ENCODE measurements around the gene USP31.
"Not testable (repeated sequence)": the region's sequence is repeated elsewhere in the genome, so short reads cannot be mapped to it uniquely, and the experiment has no call there.

USP31 gene

DNA sequence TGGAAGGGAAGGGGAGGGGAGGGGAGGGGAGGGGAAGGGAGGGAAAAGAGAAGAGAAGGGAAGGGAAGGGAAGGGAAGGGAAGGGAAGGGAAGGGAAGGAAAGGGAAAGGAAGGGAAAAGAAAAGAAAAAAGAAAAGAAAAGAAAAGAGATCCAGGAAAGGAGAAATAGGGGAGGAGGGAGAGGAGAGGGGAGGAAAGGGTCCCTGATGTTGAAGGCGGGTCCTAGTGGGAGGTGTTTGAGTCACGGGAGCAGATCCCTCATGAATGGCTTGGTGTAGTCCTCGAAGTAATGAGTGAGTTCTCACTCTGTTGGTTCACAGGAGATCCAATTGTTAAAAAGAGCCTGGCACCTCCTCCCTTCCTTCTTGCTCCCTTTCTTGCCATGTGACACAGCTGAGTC is 6.9 kb upstream of the USP31 start:
- DNase-seq (ENCODE audit: low read depth), result no peak

DNA sequence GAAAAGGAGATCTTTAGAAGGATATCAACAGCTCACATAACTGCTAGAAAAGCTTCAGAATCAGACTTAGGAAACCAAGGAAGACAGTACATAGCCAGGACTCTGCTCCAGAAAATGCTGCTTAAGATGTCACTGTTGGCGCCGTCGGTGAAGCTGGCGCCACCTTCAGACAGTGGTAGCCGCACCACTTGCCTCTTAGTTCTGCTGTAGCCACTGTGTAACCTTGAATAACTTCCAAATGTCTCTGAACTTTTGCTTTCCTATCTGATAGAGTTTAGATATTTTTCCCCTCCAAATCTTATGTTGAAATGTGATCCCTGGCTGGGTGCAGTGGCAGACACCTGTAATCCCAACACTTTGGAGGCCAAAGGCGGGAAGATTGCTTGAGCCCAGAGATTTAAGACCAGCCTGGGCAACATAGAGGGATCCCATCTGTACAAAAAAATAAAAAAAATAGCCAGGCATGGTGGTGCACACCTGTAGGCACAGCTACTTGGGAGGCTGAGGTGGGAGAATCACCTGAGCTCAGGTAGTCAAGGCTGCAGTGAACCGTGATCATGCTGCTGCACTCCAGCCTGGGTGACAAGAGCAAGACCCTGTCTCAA is 6.3 kb upstream of the USP31 start:
- DNase-seq (ENCODE audit: low read depth), result no peak

DNA sequence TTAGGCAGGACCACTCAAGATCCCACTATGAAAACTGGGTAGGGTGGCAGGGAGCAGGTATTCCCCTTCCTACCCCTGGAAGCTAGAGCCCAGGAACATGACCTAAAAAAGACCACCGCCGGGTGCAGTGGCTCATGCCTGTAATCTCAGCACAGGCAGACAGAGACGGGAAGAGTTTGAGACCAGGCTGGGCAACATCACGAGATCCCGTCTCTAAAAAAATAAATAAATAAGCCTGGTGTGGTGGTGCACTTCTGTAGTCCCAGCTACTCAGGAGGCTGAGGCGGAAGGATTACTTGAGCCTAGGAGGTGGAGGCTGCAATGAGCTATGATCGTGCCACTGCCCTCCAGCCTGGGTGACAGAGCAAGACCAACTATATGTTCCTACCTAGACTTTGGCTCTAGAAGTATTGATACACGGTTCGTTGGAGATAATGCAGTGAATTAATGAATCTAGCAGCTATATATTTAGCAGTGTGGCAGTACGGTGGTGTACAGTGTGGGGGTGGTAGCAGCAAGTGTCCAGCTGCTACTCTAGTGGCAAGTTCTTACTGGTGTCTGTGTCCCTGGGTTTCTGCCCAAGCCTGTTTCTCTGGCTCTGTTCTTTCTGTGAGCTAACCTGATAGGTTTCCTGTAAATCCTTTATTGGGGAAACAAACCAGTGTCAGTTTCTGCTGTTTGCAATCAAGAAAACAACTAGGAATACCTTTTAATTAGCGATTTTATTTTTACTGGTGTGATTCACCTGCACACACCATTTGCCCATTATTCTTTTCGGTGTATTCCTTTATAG is 3.3 kb upstream of the USP31 start:
- DNase-seq (ENCODE audit: low read depth), result no peak

DNA sequence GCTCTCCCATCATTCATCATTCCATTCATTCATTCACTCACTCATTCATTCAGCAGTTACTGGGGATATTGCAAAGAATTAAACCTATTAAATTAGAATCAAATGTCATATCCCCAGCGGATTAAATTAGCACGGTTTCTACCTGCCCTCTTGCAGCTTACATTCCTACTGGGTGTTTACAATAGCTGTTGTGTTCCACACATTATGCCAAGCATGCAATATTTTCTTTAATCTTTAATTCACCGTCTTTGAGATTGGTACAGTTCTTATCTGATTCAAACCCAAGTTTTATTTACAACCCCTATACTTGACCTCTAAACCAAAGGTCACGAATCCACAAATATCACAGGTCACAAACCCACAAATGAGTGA is 727 bp upstream of the USP31 start:
- no peak for DNase-seq (ENCODE audit: low read depth)

DNA sequence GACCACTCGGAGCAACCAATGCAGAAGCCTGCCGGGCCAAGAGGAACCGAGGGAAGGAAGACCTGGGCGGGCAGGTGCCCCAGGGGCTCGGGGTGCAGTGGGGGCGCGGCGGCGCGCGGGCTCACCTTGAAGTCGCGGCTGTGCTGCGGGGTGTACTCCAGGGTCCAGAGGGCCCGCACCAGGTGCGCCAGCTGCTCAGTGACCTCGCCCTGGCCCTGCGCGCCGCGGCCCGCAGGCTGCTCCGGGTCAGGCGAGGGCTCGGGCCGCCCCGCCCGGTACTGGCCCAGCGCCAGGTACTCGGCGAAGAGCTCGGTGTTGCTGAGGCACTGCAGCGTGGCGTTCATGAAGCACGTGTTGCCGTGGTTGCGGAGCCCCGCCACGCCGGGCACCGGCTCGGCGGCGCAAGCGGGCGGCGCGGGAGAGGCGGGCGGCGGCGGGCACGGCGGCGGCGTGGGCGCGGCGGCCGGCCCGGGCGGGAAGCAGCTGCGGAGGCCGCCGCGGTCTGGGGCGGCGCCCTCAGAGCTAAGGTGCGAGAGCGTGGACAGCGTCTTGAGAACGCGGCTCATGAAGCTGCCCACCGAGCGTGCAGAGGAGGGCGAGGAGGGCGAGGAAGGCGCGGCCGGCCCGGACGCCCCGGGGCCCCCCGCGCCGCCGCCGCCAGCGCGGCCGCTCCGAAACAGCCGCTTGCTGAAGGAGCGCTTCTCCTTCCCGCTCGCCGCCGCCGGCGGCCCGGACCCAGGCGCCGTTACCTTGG is 562 bp downstream of the USP31 start:
- DNase-seq (ENCODE audit: low read depth), result peak; percentile 44

DNA sequence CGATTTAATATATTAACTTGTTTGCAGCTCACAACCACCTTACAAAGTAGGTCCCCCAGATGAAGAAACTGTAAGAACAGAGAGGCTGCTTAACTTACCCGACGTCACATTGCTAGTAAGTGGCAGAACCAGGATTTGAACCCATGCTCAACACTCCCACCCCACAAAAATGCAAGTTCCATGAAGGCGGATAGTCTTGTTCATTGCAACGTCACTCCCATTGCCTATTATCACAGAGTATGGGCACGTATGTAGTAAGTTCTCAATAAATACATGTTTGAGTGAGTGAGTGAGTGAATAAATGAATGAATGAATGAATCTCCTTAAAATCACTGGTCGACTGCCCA is 1.1 kb downstream of the USP31 start:
- DNase-seq (ENCODE audit: low read depth), result no peak

DNA sequence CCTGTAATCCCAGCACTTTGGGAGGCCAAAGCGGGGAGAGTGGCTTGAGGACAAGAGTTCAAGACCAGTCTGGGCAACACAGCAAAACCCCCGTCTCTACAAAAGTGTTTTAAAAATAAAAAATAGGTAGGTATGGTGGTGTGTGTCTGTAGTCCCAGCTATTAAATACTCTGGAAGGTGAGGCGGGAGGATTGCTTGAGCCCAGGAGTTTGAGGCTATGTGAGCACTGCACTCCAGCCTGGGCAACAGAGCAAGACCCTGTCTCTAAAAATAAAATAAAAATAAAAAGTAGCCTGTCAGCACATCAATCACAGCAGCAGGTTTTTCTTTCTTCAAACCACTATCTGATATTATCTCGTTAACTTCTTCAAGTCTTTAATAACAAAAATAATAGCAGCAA is 1.6 kb downstream of the USP31 start:
- no peak for DNase-seq (ENCODE audit: low read depth)

DNA sequence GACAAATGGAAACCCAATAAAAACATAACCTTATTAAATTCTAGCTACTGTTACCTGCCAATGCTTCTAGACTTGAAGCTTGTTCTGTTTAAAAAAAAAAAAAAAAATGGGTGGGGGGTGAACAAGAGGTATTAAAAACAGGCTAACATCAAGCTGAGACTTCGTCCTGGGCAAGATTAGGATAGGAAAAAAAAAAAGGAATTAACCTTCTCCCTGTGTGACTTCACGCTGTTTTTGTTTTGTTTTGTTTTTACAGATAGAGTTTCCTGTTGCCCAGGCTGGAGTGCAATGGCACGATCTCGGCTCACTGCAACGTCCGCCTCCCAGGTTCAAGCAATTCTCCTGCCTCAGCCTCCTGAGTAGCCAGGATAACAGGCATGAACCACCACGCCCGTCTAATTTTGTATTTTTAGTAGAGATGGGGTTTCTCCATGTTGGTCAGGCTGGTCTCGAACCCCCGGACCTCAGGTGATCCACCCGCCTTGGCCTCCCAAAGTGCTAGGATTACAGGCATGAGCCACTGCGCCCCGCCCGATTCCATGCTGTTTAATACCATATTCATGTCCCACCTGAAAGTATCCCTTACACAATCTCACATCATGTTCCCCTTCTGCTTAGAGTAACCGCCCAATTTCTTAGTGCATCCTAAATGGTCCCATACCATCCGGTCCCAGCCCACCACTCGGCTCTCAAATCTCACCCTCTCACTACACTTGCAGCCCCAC is 2.2 kb downstream of the USP31 start:
- DNase-seq (ENCODE audit: low read depth), result no peak

DNA sequence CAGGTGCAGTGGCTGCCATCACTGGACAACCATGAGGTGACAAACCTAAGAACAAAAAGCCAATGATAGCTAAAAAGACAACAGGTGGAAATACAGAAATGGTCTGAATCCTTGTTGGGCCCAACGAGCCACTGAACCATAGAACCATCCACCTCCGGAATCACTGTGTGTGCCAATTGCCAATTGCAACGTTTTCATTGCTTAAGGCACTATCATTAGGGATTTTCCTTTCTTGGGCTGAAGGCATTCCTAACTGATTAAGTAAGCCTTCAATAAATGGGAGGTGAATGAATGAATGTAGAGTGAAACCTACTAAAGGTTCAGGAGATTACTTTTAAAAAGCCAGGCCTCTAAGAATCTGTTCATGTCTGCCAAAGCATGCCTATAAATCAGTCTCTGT is 3.6 kb downstream of the USP31 start:
- DNase-seq (ENCODE audit: low read depth), result no peak

DNA sequence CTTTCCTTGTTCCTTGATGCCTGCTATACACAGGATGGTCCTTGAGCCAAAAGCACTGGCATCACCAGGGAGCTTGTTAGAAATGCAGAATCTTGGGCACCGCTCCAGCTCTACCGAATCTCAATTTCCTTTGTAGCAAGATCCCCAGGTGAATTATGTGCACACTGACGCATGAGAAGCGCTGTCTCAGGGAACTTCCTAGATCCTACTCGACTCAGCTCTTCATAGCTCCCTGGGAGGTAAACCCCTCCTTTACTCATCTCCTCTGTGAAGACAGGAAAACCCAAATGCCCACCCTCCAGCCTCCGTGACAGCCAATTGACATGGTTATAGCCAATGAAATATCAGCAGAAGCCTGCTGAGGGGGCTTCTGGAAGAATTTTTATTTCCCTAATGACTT is 4.1 kb downstream of the USP31 start:
- no peak for DNase-seq (ENCODE audit: low read depth)

DNA sequence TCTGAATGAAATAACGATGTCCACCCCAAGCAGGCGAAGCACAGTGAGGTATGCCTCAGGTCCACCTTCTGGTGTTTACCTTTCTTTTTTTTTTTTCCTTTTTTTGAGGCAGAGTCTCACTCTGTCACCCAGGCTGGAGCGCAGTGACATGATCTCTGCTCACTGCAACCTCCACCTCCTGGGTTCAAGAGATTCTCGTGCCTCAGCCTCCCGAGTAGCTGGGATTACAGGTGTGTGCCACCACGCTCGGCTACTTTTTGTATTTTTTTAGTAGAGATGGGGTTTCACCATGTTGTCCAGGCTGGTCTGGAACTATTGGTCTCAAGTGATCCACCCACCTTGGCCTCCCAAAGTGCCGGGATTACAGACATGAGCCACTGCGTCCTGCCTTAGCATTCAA is 4.9 kb downstream of the USP31 start:
- DNase-seq (ENCODE audit: low read depth), result not testable (repeated sequence)

DNA sequence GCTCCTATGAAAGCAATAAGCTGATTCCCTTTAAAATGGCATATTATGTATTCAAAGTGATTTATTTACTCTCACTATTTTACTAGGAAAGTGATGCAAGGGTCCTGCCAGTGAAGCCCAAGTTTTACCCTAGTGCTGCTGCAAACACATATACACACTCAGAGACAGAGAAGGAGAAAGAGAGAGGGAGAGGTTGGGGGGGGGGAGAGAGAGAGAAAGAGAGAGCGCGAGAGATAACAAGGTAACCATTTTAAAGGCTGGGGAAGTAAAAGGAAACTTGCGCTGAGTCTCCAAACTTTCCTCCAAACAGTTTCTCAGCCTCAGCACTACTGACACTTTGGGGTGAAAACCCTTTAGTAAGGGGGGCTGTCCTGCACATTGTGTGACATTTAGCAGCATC is 5.9 kb downstream of the USP31 start:
- no peak for DNase-seq (ENCODE audit: low read depth)

DNA sequence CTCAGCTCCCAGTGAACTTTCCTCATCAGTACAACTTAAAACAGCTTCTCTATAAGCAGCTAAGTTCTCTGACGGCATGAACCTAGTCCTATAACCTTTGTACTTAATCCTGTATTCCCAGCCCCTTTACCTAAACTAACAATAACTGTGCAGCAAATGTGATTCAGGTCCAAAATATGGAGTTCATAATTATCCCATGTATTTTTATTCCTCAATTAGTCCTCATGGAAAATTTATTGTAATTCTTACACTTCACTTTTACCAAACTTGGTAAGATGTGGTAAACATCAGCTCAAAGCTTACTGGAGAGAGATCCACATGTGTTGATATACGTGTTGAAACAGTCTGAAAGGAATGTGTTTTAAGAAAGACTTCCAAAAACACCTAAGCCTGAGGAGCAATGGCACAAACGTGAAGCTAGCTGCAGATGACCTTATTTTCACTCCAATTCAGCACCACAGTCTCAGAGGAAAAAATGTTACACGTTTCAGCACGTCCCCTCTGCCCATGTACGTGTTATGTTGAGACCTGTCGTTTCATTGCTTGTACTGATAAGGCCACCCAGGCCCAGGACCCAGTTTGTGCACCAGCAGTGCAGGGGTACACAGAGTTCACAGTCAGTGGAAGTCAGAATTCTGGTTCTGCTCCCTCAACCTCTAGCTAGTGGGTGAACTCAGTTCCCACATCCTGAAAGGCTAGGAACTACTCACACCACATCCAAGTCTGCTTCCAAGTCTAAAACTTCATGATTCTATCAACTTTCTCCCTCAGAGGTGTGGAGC is 7.1 kb downstream of the USP31 start:
- DNase-seq (ENCODE audit: low read depth), result no peak

DNA sequence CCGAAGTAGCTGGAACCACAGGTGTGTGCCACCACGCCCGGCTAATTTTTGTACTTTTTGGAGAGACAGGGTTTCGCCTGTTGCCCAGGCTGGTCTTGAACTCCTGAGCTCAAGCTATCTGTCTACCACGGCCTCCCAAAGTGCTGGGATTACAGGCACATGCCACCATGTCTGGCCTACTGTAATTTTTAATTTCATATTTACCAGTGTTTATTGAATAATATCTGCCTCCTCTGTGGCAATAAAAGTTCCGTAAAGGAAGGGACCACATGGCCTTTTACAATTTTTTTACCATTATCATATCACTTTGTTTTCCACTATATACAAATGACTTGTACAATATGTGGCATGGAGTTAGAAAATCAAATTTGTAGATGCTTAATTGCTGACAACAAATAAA is 7.8 kb downstream of the USP31 start:
- DNase-seq (ENCODE audit: low read depth), result no peak

DNA sequence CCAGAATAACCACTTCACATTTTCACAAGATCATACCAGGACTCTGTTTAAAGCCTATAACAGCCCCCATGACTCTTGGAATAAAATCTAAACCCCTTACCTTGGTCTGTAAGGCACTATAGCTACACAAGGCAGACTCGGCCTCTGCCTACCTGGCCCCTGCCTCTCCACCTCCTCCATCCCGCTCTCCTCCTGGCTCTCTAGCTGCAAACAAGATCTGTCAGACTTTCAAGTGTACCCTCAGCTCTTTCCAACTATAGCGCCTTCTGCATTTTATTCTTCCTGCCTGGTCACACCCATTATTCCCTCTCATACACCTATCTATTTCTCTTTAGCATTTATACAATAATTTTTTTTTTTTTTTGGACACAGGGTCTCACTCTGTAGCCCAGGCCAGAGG is 8.2 kb downstream of the USP31 start:
- DNase-seq (ENCODE audit: low read depth), result no peak

DNA sequence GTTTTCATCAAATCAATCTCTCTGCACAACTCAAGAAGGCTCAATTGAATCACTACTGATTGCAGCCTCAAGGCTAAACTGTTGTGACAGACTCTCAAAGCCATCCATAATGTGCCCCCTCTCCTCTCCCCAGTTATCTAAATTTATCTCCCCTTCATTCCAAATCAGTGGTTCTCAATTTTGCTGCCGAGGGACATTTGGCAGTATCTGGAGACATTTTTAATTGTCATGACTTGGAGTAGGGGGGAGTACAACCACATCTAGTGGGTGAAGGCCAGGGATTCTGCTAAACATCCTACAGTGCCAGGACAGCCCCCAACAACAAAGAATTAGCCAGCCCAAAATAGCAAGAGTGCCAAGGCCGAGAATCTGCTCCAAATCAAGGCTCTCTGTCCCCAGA is 9.1 kb downstream of the USP31 start:
- no peak for DNase-seq (ENCODE audit: low read depth)

DNA sequence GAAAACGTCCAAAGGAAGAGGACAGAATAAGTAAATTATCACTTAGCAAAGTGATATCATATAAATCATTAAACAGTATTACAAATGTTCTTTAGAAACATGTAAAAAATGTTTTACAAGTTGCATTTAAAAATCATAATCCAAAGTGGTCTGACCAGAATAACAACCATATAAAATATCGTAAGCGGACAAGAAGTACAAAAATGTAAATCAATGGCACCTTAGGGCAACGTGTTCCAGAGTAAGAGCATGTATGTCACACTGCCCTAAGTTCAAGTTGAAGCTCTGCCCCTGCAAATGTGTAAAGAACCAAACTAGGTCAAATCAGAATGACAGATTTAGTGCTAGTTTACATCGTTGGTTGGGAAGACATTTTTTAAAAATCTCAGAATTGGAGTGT is 11.4 kb downstream of the USP31 start:
- no peak for DNase-seq (ENCODE audit: low read depth)

DNA sequence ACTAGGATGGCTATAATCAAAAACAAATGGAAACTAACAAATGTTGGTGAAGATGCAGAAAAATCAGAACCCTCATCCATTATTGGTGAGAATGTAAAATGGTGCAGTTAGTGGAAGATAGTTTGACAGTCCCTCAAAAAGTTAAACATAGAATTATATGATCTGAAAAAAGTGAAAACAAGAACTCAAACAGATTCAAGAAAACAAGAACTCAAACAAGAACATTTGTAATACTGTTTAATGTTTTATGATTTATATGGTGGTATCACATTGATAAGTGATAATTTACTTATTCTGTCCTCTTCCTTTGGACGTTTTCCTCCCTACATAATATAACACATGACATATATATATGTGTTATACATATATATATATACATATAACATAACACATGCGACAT is 12.0 kb downstream of the USP31 start:
- no peak for DNase-seq (ENCODE audit: low read depth)

DNA sequence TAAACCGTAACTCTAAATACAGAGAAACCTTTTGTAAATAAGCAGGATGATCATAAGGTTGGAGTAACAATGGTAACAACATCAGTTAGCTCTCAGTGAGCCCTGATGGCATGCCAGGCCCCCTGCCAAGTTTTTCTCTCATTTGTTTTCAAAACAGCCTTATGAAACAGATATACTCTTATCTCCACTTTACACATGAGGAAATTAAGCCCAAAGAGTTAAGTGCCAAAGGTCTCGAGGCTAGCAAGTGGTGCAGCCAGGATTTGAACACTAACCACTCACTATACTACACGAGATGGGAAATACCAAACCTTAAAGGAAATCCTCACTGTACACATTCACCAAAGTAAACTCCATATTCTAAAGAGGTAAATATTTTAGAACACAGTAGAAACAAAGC is 15.0 kb downstream of the USP31 start:
- DNase-seq (ENCODE audit: low read depth), result no peak

DNA sequence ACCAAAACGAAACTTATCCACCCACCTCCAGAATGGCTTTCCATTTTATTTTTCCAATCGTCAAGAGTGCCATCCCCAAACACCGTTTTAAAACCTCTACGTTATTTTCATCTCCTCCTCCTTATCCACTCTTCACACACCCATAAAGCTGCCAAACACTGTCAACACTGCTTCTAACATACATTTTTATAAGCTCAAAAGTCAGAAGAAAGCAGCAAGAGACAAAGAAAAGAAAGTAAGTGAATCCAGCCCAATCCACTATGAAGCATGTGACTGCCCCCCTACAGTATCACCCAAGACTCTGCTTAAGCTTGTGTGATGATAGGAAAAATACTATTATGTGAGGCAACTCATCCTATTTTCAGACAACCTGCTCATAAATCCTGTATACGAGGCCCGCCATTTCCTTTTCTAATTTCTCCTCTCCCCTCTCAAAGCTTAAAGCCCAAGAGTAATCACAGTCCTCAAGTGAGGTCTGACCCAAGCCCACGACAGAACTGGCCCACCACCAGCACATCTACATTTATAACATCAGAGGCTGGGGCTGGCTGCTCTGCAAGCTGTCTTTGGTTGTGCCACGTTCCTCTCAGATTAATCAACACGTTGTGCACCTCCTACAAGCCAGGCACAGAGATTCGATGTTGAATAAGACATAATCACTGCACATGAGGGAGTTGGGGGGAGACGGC is 16.3 kb downstream of the USP31 start:
- DNase-seq (ENCODE audit: low read depth), result no peak

DNA sequence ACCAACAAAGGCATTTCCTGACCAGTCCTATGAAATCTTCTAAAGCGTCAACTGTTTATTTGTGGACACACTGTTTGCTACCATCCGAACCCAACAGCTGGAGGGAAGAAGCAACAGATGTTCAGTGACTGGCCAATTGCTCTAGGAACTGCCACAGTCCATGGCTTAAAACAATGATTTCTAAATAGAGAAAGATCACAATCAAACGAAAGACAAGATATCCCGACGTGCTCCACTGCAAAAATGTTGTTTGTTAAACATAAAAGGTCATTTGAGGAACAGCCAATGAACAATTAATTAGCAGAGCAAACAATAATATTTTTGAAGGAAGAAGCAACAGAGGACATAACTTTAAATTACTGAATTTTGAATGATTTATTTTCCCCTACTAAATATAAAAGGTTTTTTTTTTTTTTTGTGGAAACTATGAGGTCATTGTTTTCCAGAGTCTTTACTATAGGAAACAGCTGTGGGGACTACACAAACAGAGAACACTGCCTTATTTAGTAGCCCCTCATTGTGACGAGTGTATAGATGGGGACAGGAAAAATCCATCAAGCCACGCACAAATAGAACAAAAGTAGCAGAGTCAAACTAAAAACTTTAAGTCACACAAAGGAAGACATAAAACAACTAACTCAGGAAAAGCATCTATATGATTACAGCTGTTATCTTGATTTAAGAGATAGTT is 17.2 kb downstream of the USP31 start:
- no peak for DNase-seq (ENCODE audit: low read depth)

All from activated T-cell treated with anti-CD3 and anti-CD28 coated beads for 48 hours (primary cell).